ENCODE results near the gene SLC25A44.

- TF ChIP-seq CTCF (IDR thresholded peaks at IDR 0.05) (no peak), EP300 (IDR thresholded peaks at IDR 0.05; ENCODE audit: low read depth) (no peak)
Measured at GRCh38 chr1:156242738-156243137, 48.8 kb downstream of the SLC25A44 start.
